Measurements from ENCODE around the gene PRKAR1B.

The PRKAR1B gene

GRCh38 chr7:721619-722248 lies 5.3 kb downstream of the PRKAR1B start:
- DNase-seq (ENCODE audit: low read depth) = no peak

- no peak for DNase-seq (ENCODE audit: low read depth)
These were observed 10.4 kb downstream of the PRKAR1B start for GRCh38 chr7:716636-717035.

- no peak for DNase-seq (ENCODE audit: low read depth)
These were observed 10.9 kb downstream of the PRKAR1B start for GRCh38 chr7:716222-716621.

GRCh38 chr7:714251-714671 lies 12.8 kb downstream of the PRKAR1B start:
- no peak for DNase-seq (ENCODE audit: low read depth)

GRCh38 chr7:713488-714230 lies 13.4 kb downstream of the PRKAR1B start:
- DNase-seq (ENCODE audit: low read depth) = no peak

- no peak for DNase-seq (ENCODE audit: low read depth)
These were observed 14.0 kb downstream of the PRKAR1B start for GRCh38 chr7:713139-713457.

GRCh38 chr7:712381-713138 lies 14.5 kb downstream of the PRKAR1B start:
- no peak for DNase-seq (ENCODE audit: low read depth)

GRCh38 chr7:711922-712380 lies 15.1 kb downstream of the PRKAR1B start:
- no peak for DNase-seq (ENCODE audit: low read depth)

- DNase-seq (ENCODE audit: low read depth) = no peak
These were observed 15.8 kb downstream of the PRKAR1B start for GRCh38 chr7:711093-711921.

GRCh38 chr7:710161-710560 lies 16.9 kb downstream of the PRKAR1B start:
- no peak for DNase-seq (ENCODE audit: low read depth)

- no peak for DNase-seq (ENCODE audit: low read depth)
These were observed 19.6 kb downstream of the PRKAR1B start for GRCh38 chr7:707296-708000.

GRCh38 chr7:706721-707120 lies 20.4 kb downstream of the PRKAR1B start:
- no peak for DNase-seq (ENCODE audit: low read depth)

- DNase-seq (ENCODE audit: low read depth) = no peak
These were observed 24.0 kb downstream of the PRKAR1B start for GRCh38 chr7:703049-703448.

- DNase-seq (ENCODE audit: low read depth) = no peak
These were observed 25.9 kb downstream of the PRKAR1B start for GRCh38 chr7:701086-701671.

- no peak for DNase-seq (ENCODE audit: low read depth)
These were observed 27.5 kb downstream of the PRKAR1B start for GRCh38 chr7:699476-700170.

- DNase-seq (ENCODE audit: low read depth) = no peak
These were observed 28.3 kb downstream of the PRKAR1B start for GRCh38 chr7:698515-699475.

GRCh38 chr7:696812-697551 lies 30.1 kb downstream of the PRKAR1B start:
- DNase-seq (ENCODE audit: low read depth) = no peak

GRCh38 chr7:696426-696811 lies 30.7 kb downstream of the PRKAR1B start:
- DNase-seq (ENCODE audit: low read depth) = no peak

GRCh38 chr7:693280-693679 lies 33.8 kb downstream of the PRKAR1B start:
- no peak for DNase-seq (ENCODE audit: low read depth)

Data from GM04503 (cell line).